GM18507 (cell line): ENCODE measurements around the gene MTHFS.
"Not testable (repeated sequence)": the region's sequence is repeated elsewhere in the genome, so short reads cannot be mapped to it uniquely, and the experiment has no call there.

Experiments used
- DNase-seq: peaks from one replicate; pipeline ENCODE4 v3.0.0; 2011; ENCODE audit warnings: low read depth; ENCODE audit not compliant: insufficient read length; ENCODE audit errors: extremely low spot score
- FAIRE-seq: peaks from 2 replicates; lab custom pipeline; 2011; peaks lifted over from hg19 to GRCh38; lab: Jason Lieb, UNC

MTHFS gene

DNA sequence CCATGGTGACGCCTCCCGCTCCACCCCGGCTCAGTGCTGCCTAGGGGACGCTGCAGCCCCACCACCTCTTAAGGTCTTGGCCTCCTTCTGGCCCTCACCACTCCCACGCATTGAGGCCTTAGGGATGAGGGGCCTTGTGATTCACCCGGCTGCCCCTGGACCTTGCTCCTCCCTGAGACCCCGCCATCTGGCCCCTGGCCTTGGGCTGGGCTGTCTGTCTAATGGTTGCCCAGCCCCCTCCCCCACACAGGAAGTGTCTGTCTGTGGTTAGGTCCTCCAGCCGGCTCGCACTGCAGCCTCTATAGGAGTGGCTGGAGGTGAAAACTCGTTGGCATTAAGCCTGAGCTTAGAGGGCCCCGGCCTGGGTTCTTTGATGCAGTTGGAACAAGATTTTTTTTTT, 21.5 kb upstream of the MTHFS start:
- FAIRE-seq (no peak), DNase-seq (no peak)

DNA sequence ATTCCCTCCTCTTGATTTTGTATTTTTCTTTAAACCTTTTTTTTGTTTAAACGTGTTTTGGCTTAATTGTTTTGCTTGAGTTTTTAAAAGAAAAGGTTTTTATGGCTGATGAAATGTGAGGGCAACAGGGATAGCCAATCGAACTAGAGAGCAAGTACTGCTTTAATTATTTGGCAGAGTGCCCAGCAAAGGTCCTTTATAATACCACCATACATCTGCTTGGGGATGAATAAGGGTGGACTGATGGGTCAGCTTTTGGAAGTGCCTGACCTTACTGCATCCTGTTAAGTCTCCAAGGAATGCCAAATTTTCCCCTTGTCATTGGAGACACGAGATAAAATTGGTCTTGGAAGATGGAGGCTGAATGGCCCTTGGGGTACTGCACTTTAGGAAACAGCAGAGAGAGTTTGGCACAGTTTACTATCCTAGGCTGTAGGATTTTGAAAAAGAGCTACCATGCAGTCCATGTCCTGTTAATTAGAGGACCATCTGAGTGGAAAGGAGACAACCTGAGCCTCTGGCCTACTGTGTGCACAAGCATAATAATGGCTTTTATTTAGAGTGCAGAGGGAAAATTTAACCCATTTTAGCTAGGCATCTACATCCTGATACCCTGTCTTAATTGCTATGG, 19.8 kb upstream of the MTHFS start:
- no peak for DNase-seq
- no peak for FAIRE-seq

DNA sequence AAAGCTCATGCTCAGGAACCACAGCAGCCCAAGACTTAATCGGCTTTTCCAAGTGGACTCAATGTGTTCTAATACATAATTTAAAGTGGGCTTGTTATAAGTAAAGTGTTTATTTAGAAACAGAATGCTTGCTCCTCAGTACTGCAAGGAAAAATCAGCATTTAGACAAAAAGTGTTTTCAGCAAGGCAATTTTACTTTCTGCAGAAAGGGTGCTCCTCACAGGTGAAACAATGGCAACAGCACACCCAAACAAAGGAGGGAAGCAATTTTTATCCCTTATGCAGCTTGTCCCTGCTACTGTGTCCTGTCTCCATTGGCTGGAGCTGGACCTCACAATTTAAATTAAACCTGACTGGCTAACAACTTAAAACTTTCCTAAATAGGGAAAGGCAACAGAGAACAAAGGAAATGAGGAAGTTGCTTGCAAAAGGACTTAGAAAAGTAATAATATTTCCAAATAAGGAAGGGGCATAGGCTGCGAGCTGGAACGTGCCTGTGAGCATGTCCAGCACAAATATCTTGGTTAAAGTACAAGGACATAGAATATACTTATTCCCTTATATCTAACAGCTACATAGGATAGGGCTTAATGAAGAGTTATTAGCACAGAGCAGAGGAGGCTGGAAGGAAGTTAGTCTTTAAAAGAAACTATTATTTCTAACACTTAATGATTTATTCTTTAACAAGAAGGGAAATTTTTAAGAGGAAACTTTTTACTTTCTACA, 19.1 kb upstream of the MTHFS start:
- DNase-seq, FAIRE-seq: not testable (repeated sequence)

DNA sequence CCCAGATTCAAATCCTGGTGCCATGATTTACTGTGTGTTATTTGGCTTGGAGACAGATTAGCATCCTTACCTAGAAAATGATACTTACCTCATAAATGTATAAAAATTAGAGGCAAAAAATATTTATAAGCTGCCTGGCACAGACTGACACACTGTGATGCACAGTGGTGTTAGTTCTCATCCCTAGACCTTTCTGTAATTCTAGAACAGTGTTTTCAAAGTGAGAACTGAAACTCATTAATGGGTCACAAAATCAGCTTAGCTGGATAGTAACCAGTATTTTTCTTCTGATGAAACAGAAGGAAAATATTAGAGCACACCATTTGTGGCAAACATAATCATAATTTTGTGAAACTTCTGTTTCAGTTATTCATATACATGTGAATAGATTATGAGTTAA, 17.9 kb upstream of the MTHFS start:
- FAIRE-seq (no peak), DNase-seq (no peak)

DNA sequence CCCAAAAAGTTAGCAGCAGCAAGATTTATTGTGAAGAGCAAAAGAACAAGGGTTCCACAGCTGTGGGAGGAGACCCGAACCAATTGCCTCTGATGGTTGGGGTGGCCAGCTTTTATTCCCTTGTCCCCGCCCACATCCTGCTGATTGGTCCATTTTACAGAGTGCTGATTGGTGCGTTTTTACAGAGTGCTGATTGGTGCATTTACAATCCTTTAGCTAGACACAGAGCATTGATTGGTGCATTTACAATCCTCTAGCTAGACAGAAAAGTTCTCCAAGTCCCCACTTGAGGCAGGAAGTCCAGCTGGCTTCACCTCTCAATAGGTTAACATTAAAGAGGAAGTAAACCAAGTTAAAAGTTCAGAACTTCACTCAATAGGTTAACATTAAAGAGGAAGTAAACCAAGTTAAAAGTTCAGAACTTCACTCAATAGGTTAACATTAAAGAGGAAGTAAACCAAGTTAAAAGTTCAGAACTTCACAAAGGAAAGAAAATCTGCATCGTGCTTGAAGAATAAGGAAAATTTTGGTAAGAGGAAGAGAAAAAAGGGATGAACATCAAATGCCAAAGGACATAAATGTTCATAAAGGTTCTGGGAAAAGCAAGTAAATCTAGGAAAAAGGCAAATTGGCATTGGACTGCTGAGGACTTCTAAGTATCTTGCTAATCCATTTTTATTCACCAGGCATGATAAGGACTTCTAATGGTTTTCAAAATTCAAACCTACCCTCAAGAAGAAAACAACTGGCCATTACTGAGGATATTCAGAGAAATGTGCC, 12.9 kb upstream of the MTHFS start:
- not testable (repeated sequence) for DNase-seq
- FAIRE-seq = peak; percentile 92

DNA sequence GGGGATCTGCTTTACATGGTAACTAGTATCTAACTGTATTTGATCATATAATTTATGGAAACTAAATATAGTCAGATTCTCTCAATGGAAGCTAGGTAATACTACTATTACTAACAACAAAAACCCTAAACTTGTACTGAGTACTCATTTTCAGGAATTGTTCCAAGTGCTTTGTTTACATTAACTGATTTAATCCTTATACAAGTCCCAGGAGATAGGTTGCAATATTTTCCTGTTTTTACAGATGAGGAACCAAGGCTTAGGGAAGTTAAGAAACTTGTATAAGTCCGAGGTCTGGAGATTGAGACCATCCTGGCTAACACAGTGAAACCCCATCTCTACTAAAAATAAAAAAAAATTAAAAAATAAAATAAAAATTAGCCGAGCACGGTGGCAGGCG, 7.5 kb upstream of the MTHFS start:
- FAIRE-seq (no peak), DNase-seq (no peak)

DNA sequence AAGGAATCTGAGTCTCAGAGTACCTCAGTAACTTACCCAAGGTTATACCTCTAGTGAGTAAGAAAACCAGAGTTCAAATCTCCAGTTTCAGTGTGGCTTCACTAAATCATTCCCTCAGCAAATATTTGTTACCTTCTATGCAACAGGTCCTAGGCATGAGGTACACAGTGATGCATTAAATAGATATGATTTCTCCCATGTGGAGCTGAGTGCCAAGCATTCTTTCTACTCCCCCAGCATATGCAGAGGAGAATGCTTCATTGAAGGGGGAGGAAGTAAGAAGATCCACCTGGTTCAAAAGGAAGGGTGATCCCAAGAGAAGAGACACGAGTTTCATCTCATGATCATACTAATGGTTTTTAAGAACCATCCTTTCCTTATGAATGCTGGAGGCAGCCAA, 6.8 kb upstream of the MTHFS start:
- DNase-seq (no peak), FAIRE-seq (peak; percentile 72)

DNA sequence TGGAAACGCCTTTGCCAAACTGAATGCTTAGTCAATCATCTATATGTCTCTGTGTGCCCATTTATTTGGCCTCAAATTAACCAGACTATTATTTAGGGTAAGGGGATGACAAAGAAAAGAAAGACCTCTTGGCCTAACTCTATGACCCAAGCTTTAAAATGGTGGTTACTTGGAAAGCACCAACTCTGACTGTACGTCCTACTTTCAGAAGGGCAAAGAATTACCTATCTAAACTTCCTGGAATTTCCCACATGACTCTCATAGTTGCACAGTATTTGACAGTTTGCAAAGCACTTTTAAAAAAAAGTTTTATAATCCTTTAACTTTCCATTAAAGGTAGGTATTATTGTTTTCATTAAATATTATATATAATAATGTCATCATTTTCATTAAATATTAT, 6.3 kb upstream of the MTHFS start:
- DNase-seq = no peak
- no peak for FAIRE-seq

DNA sequence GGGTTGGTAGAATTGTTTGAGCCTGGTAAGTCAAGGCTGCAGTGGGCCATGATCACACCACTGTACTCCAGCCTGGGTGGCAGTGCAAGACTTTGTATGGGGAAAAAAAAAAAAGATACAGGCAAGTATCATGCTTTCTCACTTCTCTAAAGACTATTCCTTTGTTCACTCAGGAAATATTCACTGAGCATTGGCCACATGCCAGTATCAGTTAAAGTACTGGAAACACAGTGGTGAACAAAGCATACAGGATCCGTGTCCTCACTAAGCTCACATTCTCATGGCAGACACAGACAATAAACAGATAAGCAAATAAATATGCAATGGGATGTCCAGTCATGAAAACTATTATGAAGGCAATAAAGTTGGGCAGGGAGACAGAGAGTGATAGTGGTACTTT, 5.1 kb upstream of the MTHFS start:
- DNase-seq (no peak), FAIRE-seq (peak; percentile 72)

DNA sequence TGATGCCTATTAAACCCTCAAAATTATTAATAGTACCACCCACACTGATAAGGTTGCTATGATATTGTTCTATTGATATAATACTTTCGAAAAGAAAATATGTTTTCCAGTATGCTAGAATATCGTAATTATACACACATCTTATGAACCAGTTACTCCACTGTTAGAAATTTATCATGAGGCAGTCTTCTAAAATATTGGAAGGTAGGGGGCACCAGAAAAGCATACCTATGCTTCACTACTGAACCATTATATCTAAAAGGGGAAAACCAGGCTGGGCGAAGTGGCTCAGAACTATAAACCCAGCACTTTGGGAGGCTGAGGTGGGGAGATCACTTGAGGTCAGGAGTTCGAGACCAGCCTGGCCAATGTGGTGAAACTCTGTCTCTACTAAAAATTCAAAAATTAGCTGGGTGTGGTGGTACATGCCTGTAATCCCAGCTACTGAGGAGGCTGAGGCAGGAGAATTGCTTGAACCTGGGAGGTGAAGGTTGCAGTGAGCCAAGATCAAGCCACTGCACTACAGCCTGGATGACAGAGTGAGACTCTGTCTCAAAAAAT, 4.1 kb upstream of the MTHFS start:
- not testable (repeated sequence) for DNase-seq, FAIRE-seq

DNA sequence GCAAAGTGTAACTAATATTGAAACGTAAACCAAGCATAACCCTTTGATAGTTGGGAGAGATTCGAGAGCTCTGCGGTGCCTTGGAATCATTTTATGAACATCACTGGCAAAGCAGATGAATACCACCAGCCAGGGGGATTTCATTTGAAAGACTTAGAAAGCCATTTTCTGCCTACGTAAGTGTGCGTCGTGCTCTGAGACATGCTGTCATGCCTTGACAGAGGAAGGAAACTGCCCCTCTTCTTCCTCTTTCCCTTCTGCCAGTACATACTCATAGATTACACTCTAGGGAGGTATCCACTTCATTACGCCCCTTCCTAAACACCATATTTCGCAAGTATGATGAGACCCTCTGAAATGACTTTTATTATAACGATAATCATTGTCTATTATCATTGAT, 3.3 kb upstream of the MTHFS start:
- no peak for FAIRE-seq
- DNase-seq = no peak

DNA sequence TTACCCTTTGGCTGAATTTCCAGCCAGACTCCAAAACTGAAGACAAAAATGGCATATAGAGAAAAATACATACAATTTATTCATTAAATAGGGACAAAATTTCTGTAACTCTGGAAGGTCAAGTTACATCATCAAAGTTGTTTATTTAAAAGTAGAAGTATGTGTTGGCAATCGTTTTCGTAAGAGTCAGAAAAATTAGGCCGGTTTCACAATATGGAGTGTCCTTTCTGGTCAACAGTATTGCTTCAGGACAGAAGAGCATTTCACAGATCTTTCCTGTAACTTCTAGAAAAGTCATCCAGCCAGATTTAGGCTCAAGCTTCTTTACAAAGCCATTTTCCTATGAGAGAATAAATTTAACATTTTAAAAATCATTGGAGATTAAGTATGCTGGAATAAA, 2.0 kb upstream of the MTHFS start:
- not testable (repeated sequence) for FAIRE-seq

DNA sequence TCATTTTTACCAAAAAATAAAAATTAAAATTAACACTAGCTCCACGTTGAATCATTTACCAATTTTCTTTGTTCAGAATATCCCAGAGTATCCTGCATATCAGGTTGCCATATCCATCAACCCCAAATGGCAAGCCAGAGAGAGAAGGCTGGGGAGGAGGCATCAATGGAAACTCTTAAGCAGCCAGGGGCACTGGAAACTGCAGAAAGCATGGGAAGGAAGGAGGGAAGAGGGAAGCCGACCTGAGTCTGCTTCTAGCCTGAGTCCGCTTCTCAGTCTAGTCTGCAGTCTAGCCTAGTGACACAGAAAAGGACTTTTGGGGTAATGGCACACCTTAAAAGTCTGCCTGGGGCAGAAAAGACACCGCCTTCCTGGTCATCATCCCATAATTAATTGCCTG, 1.6 kb upstream of the MTHFS start:
- FAIRE-seq = no peak
- no peak for DNase-seq

More for the DNA sequence above, 2.0 kb upstream of the MTHFS start:
- not testable (repeated sequence) for DNase-seq

DNA sequence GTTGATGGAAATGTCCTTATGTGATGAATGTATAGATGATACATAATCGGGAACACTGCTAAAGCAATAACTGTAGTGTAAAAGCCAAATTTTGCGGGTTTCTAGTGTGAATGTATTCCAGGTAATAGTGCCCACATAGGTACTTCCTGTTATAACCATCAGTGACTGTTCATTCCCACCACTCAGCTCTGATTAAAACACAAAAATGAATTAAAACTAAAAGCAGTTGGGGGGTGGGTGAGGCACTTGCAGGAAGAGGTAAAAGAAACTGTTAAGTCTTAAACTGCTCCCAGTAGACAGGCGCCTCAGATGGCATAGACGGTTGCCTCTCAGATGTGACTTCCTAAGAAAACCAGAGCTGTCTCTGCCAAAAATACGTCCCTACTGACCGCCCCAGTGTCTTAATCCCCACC, 893 bp upstream of the MTHFS start:
- DNase-seq (no peak), FAIRE-seq (no peak)

DNA sequence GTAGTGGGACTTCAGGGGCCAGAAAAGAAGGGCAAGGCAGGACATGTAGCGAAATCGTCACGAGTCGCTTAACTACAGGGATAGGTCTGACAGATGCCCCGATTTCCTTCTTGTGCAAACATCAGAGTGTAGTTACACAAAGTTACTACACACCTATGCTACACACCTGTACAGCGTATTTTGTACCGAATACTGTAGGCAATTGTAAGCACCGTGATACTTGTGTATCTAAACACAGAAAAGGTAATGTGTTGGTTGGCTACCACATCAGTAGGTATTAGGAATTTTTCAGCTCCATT, 515 bp upstream of the MTHFS start:
- FAIRE-seq = no peak
- no peak for DNase-seq

DNA sequence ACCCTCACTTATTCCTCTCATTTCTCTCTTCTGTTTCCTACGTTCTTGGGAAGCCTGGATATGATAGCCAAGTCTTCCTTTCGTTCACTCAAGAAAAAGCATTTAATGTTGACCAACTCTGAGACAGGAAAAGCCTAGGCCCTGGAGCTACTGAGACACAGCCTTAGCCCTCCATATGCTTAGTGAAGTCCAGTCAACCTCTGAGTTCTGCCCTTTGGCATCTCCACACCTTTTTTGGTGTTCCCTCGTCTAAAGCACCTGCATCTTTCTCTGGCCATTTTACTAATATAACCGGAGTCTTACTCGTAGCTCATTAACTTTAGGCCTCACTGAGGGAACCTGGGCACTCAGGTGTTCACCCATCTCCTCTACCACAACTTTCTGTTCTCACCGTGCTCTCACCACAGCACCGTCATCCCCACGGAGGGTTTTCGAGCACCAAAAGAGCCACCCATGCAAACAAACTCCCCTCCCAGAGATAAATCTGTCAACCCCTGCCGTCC, 632 bp downstream of the MTHFS start:
- DNase-seq (peak; percentile 5), FAIRE-seq (peak; percentile 90)

DNA sequence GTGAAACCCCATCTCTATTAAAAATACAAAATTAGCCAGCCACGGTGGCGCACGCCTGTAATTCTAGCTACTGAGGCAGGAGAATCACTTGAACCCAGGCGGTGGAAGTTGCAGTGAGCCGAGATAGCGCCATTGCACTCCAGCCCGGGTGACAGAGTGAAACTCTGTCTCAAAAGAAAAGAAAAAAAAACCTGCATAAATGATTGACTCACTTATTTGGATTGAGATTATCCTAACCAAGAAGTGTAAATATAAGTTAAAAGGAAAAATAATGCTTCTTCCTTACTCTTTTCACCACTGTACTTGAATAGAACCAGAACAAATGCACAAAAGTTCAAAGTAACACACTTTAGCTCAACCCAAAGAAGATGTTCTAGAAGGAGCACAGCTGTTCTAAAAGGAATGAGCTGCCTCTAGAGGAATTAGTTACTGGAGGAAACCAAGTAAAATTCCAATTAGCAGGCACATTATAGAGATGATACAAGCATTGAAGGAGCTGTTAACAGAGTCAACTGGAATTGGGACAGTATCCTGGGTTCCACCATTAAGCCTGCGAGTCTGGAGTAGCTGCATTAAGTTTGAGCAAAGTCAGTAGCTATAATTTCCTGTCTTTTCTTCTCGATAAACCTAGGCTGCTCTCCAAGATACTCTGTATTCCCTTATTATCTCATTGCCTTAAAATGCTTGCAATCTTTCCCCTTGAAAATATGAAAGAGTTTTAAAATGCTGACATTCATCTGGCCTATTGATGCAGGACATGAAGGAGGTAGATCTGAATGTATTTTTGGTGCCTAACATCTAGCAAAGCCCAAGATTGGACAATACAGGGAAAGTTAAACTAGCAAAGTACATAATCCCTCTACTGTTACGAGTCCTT, 9.5 kb downstream of the MTHFS start:
- FAIRE-seq = no peak
- DNase-seq = no peak

DNA sequence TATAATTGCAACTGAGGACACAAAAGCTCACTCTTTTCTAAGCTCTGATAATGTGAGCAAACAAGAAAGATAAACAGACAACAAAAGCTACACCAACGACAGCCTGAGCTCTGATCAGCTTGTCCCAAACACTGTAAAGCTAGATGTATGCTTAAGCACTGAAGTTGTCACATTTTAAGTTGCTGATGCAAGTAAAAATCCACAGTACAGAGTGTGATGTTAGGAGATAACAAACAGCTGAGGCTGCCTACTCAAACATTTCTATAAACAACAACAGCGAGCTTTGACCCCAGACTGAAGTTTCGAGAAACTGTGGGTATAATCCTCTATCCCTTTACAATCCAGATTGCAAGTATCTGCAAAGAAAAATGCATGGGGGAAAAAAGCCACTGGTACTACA, 10.7 kb downstream of the MTHFS start:
- FAIRE-seq = no peak
- no peak for DNase-seq

DNA sequence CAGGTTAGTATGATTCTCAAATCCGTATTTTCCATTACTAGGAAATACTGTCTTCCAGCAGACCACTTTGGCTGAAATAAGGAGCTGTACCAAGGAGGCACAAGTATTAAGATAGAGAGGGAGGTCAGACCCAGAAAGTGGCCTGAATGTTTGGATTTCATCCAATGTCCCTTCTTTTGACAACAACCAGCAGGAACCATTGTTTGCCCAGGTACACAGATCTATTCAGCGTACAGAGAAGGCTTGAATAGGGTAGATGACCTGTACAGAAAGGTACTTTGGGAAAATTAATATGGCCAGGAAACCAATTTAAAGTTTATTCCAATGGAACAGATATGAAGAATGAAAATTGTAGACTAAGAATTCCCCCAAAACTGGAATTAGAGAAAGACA, 12.6 kb downstream of the MTHFS start:
- FAIRE-seq = no peak
- no peak for DNase-seq
